NCI-H446 treated with DMSO at 0.1 percent for 48 hours (cell line): Measurements from ENCODE around the gene DPH5.

Experiments used
- DNase-seq: peaks from one replicate; lab custom pipeline; 2025; lab: John Stamatoyannopoulos, UW

The DPH5 gene

DNA sequence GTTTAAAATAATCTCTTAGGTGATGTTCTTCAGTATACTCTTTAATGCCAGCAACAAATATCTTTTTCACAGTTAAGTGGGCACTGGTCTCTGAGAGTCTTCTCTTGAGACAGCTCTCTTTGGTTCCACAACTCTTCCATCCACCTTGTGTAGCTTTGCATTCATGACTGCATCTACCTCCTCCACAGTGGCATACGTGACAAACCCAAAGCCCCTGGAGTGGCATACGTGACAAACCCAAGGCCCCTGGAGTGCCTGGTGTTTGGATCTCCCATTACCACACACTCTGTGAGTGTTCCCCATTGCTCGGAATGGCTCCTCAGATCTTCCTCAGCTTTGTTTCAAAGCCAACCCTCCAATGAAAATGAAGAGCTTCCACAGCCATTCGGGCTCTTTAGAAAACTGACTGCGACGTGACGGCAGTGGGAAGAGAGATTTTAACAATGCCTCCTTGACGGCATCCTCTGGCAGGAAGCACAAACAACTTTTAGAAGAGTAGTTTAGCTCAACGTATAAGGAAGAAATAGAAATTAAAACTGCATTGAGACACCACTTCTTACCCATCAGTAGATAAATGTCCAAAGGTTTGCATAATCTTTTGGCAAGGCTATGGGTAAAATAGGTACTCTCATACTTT is 83.9 kb downstream of the DPH5 start:
- DNase-seq, result no peak

DNA sequence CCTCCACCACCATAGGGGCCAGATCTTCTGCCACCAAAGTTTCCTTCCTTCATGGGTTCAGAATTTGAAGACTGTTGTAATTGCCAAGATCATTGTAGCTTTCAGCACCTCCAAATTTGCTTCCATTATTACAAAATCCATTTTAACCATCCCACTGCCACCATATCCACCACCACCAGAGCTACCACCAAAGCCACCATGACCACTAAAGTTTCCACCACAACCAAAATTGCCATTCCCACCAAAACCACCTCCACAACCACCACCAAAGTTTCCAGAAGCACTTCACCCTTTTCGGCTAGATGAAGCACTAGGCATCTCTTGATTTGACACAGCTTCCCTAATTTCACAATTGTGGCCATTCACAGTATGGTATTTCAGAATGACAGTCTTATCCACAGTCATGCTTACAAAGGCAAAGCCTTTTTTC is 84.5 kb downstream of the DPH5 start:
- DNase-seq, result no peak
